ENCODE measurements around the gene MZF1. TPM values are rescaled to one million over a fixed set of nuclear protein-coding genes. Genes with fewer than 3 reads are reported as not detected.

MZF1 gene
- total RNA-seq, 1 experiment from 2014 or later = not detected

- no TSS peak for BruUV-seq (replicated peaks)
- H3F3A ChIP-seq (ENCODE audit: insufficient read depth, low read depth) = peaks cover 16% of the 10 kb centered on the region; the same call in 1 of the 2 replicates
- no peak overlapping the region for H2AFZ ChIP-seq
- H3K9me2 ChIP-seq (ENCODE audit: insufficient read depth) = no peaks in the 10 kb centered on the region
- CTCF ChIA-PET = no interaction called here
- peak overlapping the region; percentile 41; the same call in 1 of the 2 replicates for H3K27ac ChIP-seq
- H3K9me3 ChIP-seq (ENCODE audit: insufficient read depth, low read depth) = no peaks in the 10 kb centered on the region
- no peaks in the 10 kb centered on the region for H3K27me3 ChIP-seq (ENCODE audit: insufficient read depth, low read depth)
- intact Hi-C loops (cut with micrococcal nuclease; ENCODE audit: unreplicated experiment) = no loop called here
- no peaks in the 10 kb centered on the region for H3K36me3 ChIP-seq (ENCODE audit: low read depth)
- POLR2A ChIA-PET (ENCODE audit: unreplicated experiment) = interaction anchor here (0.6 to 1.0 kb wide), 2 partner anchors 12 to 169 kb away, joined by 3 read pairs; partner anchors contain the start of gene TRIM28
- peak overlapping the region; percentile 82 for H3K4me2 ChIP-seq
- H3K4me1 ChIP-seq (replicated peaks; ENCODE audit: insufficient read depth) = peaks cover 7% of the 10 kb centered on the region; the same call in 1 of the 2 replicates
- peaks cover 13% of the 10 kb centered on the region for H3K79me2 ChIP-seq (ENCODE audit: low read depth)
- no peak for DNase-seq
- H4K20me1 ChIP-seq (ENCODE audit: insufficient read depth) = no peaks in the 10 kb centered on the region
- H3K4me3 ChIP-seq = peak overlapping the region; percentile 73; the same call in 1 of the 2 replicates
- no peak for TF ChIP-seq EZH2 (IDR thresholded peaks at IDR 0.05; ENCODE audit: low read depth)
Observed at GRCh38 chr19:58555369-58555885, 17.7 kb downstream of the MZF1 start.

- no peaks in the 10 kb centered on the region for H3K36me3 ChIP-seq (ENCODE audit: low read depth)
- peaks cover 19% of the 10 kb centered on the region; the same call in 1 of the 2 replicates for H3F3A ChIP-seq (ENCODE audit: insufficient read depth, low read depth)
- H3K4me1 ChIP-seq (replicated peaks; ENCODE audit: insufficient read depth) = peaks cover 7% of the 10 kb centered on the region; the same call in 1 of the 2 replicates
- peak; percentile 79 to 96 for DNase-seq
- peak within 1 kb of the TSS; percentile 88 for H2AFZ ChIP-seq
- TF ChIP-seq CTCF (conservative IDR thresholded peaks at IDR 0.05) (no peak), EZH2 (IDR thresholded peaks at IDR 0.05; ENCODE audit: low read depth) (no peak)
- H3K9me3 ChIP-seq (ENCODE audit: insufficient read depth, low read depth) = no peaks in the 10 kb centered on the region
- no peaks in the 10 kb centered on the region for H3K9me2 ChIP-seq (ENCODE audit: insufficient read depth)
- no peaks in the 10 kb centered on the region for H3K27me3 ChIP-seq (ENCODE audit: insufficient read depth, low read depth)
- intact Hi-C loops (cut with micrococcal nuclease; ENCODE audit: unreplicated experiment) = no loop called here
- TSS peak; percentile 43 for BruUV-seq (replicated peaks)
- H3K27ac ChIP-seq = peak within 1 kb of the TSS; percentile 41; the same call in 1 of the 2 replicates
- H4K20me1 ChIP-seq (ENCODE audit: insufficient read depth) = no peaks in the 10 kb centered on the region
- ChIA-PET CTCF (no interaction called here), POLR2A (ENCODE audit: unreplicated experiment) (interaction anchor here (0.6 to 1.0 kb wide), 4 partner anchors 11 to 228 kb away, joined by 3 to 12 read pairs (median 3); partner anchors contain the start of genes TRIM28, ZBTB45 and ZSCAN22)
- H3K4me2 ChIP-seq = peak within 1 kb of the TSS; percentile 82
- peaks cover 13% of the 10 kb centered on the region for H3K79me2 ChIP-seq (ENCODE audit: low read depth)
- H3K4me3 ChIP-seq = peak within 1 kb of the TSS; percentile 73
Observed at GRCh38 chr19:58554494-58555368, 18.4 kb downstream of the MZF1 start, which contains the start of gene CHMP2A. Gene CHMP2A (minus strand): TSS chr19:58555105. CDS start chr19:58554212, 893 bp downstream.

GRCh38 chr19:58553799-58554493, 19.2 kb downstream of the MZF1 start:
- Histone ChIP-seq H3K4me3 (peak overlapping the region; percentile 73), H3F3A (ENCODE audit: insufficient read depth, low read depth) (peaks cover 22% of the 10 kb centered on the region; the same call in 1 of the 2 replicates), H3K4me2 (peak overlapping the region; percentile 82), H3K27me3 (ENCODE audit: insufficient read depth, low read depth) (no peaks in the 10 kb centered on the region), H3K9me3 (ENCODE audit: insufficient read depth, low read depth) (no peaks in the 10 kb centered on the region), H3K9me2 (ENCODE audit: insufficient read depth) (no peaks in the 10 kb centered on the region), H3K79me2 (ENCODE audit: low read depth) (peaks cover 17% of the 10 kb centered on the region), H3K4me1 (replicated peaks; ENCODE audit: insufficient read depth) (peaks cover 7% of the 10 kb centered on the region; the same call in 1 of the 2 replicates), H4K20me1 (ENCODE audit: insufficient read depth) (no peaks in the 10 kb centered on the region), H2AFZ (no peak overlapping the region), H3K36me3 (ENCODE audit: low read depth) (no peaks in the 10 kb centered on the region), H3K27ac (peak overlapping the region; percentile 41; the same call in 1 of the 2 replicates)
- no TSS peak for BruUV-seq (replicated peaks)
- TF ChIP-seq CTCF (conservative IDR thresholded peaks at IDR 0.05) (no peak), EZH2 (IDR thresholded peaks at IDR 0.05; ENCODE audit: low read depth) (no peak)
- DNase-seq = no peak
- intact Hi-C loops (cut with micrococcal nuclease; ENCODE audit: unreplicated experiment) = no loop called here
- POLR2A ChIA-PET (ENCODE audit: unreplicated experiment) = no interaction called here
- CTCF ChIA-PET = no interaction called here
